Fibroblast of lung (primary cell): ENCODE data around the gene CFAP57. TPM values are rescaled to one million over a fixed set of nuclear protein-coding genes. Genes with fewer than 3 reads are reported as not detected.

Experiments
- DNase-seq, 2 donors: peaks; one replicate each; pipeline versions ENCODE4 v3.0.0 to v3.0.0-alpha.2; 2010; ENCODE audit warnings: low read depth in 2 of 2
- H2AFZ ChIP-seq: 2 replicates; pipeline ENCODE4 v1.5.1; 2012; ENCODE audit warnings: low read length, control low read depth, inconsistent platforms
- H3K27ac ChIP-seq: 2 replicates; pipeline ENCODE4 v1.5.1; 2011; ENCODE audit warnings: low read length, control low read depth; ENCODE audit not compliant: insufficient read depth
- H3K27me3 ChIP-seq: 2 replicates; pipeline ENCODE4 v1.5.1; 2011; ENCODE audit warnings: mild to moderate bottlenecking, low read length; ENCODE audit not compliant: control insufficient read depth, insufficient read depth
- H3K36me3 ChIP-seq: 2 replicates; pipeline ENCODE4 v1.5.1; 2011; ENCODE audit warnings: low read length; ENCODE audit not compliant: control insufficient read depth, insufficient read depth
- H3K4me1 ChIP-seq: 2 replicates; pipeline ENCODE4 v1.5.1; 2011; ENCODE audit warnings: low read length; ENCODE audit not compliant: control insufficient read depth, insufficient read depth; ENCODE audit errors: extremely low read depth
- H3K4me2 ChIP-seq: 2 replicates; pipeline ENCODE4 v1.5.1; 2011; ENCODE audit warnings: low read length, control low read depth; ENCODE audit not compliant: insufficient read depth; ENCODE audit errors: extremely low read depth
- H3K4me3 ChIP-seq, 4 experiments: fragments of 200-600 bp in 1 of 4; sonication (generic) in 1 of 4; replicated peaks in 1 of 4; 2 replicates each; pipeline ENCODE4 v1.5.1; 2011 to 2016; ENCODE audit warnings: low read length in 4 of 4, low read depth in 3 of 4, mild to moderate bottlenecking in 3 of 4, control low read depth in 2 of 4, inconsistent platforms in 1 of 4, mixed read lengths in 1 of 4; ENCODE audit not compliant: insufficient read depth in 1 of 4; ENCODE audit errors: control extremely low read depth in 1 of 4
- H3K79me2 ChIP-seq: 2 replicates; pipeline ENCODE4 v1.5.1; 2012; ENCODE audit warnings: mild to moderate bottlenecking, low read length, inconsistent platforms; ENCODE audit not compliant: control insufficient read depth, insufficient read depth
- H3K9ac ChIP-seq: 2 replicates; pipeline ENCODE4 v1.5.1; 2011; ENCODE audit warnings: mild to moderate bottlenecking, low read length, control low read depth; ENCODE audit not compliant: insufficient read depth
- H3K9me3 ChIP-seq: 2 replicates; pipeline ENCODE4 v1.5.1; 2012; ENCODE audit warnings: low read depth, low read length; ENCODE audit not compliant: control insufficient read depth, insufficient read depth
- H4K20me1 ChIP-seq: 2 replicates; pipeline ENCODE4 v1.5.1; 2011; ENCODE audit warnings: low read length; ENCODE audit not compliant: control insufficient read depth, insufficient read depth; ENCODE audit errors: extremely low read depth
- EZH2 ChIP-seq: IDR thresholded peaks from 2 replicates; pipeline ENCODE4 v1.5.1; 2012; ENCODE audit warnings: low read length, control low read depth, mild to moderate bottlenecking; ENCODE audit errors: missing control alignments
- polyA plus RNA-seq, 2 donors: library from polyadenylated mRNA; depleted of rRNA in 1 of 2; stranded (reverse) in 1 of 2; unstranded in 1 of 2; fragments of >200 nt; gene quantifications; 2 replicates each; pipeline ENCODE4 v1.2.1, GENCODE V29; 2011 to 2012; ENCODE audit warnings: missing spikeins in 1 of 2
- total RNA-seq: library from RNA; depleted of rRNA; stranded (reverse); fragments of >200 nt; gene quantifications from 2 replicates; pipeline ENCODE4 v1.2.1, GENCODE V29; 2014
- TF ChIP-seq, protein P1 (sequence below), 2 donors: IDR thresholded peaks in 1 of 2; conservative IDR thresholded peaks in 1 of 2; 1 replicate in 1 of 2; 2 replicates in 1 of 2; pipeline ENCODE4 v1.5.1; 2011 to 2012; ENCODE audit warnings: low read length in 2 of 2, control low read depth in 1 of 2, inconsistent platforms in 1 of 2, low read depth in 1 of 2, mild to moderate bottlenecking in 1 of 2

Gene CFAP57
- total and polyA plus RNA-seq, 2 donors (not counting 1 experiment from before 2014, with no cell fraction given) = 0.17 to 0.22 TPM

DNA sequence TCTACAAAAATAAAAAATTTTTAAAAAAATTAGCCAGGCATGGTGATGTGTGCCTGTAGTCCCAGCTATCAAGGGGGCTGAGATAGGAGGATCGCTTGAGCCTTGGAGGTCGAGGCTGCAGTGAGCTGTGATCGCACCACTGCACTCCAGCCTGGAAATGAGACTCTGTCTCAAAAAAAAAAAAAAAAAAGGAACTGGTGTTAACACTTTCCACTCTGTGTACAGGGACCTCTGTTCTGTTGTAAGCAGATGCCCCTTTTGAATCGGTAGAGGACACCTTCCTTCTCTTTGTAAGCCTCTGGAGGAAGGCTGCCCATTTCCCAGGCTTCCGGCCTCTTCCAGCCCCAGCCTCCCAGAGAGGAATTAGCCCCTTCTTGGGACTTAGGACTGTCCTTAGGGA, 120.5 kb downstream of the CFAP57 start:
- no peak for TF ChIP-seq EZH2
- TF ChIP-seq, protein P1, sequence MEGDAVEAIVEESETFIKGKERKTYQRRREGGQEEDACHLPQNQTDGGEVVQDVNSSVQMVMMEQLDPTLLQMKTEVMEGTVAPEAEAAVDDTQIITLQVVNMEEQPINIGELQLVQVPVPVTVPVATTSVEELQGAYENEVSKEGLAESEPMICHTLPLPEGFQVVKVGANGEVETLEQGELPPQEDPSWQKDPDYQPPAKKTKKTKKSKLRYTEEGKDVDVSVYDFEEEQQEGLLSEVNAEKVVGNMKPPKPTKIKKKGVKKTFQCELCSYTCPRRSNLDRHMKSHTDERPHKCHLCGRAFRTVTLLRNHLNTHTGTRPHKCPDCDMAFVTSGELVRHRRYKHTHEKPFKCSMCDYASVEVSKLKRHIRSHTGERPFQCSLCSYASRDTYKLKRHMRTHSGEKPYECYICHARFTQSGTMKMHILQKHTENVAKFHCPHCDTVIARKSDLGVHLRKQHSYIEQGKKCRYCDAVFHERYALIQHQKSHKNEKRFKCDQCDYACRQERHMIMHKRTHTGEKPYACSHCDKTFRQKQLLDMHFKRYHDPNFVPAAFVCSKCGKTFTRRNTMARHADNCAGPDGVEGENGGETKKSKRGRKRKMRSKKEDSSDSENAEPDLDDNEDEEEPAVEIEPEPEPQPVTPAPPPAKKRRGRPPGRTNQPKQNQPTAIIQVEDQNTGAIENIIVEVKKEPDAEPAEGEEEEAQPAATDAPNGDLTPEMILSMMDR (conservative IDR thresholded peaks at IDR 0.05 in 1 of 2, IDR thresholded peaks at IDR 0.05 in 1 of 2; ENCODE audit: low read depth in 1 of 2, low read length in 2 of 2) = no peak
- Histone ChIP-seq H3K4me3 (no peak overlapping the region), H3K27ac (no peak overlapping the region), H3K79me2 (no peaks in the 10 kb centered on the region), H3K9me3 (no peaks in the 10 kb centered on the region), H4K20me1 (no peaks in the 10 kb centered on the region), H3K27me3 (peaks cover 7% of the 10 kb centered on the region), H3K36me3 (no peaks in the 10 kb centered on the region), H3K4me2 (no peak overlapping the region), H3K4me1 (no peaks in the 10 kb centered on the region), H3K9ac (no peak overlapping the region), H2AFZ (no peak overlapping the region)
- no peak for DNase-seq

DNA sequence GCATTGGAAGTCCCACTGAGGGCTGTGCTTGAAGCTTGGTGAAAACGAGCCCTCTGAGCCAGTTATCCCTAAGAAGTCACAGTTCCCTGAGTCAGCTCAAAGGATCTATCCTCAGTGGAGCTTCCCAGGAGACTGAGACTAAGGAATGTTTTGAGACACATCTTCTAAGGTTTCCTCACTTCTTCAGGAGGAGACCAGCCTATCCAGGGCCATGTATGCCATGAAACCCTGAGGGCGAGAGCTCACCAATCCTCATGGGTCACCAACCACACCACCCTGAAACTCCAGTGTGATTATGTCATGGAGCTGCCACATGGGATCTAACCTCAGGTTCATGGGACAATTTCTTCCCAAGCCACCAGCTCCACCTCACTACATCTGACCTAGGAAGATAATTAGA, 121.0 kb downstream of the CFAP57 start:
- Histone ChIP-seq H3K27ac (no peak overlapping the region), H2AFZ (no peak overlapping the region), H3K9ac (no peak overlapping the region), H3K4me1 (no peaks in the 10 kb centered on the region), H3K27me3 (peaks cover 2% of the 10 kb centered on the region), H3K9me3 (no peaks in the 10 kb centered on the region), H4K20me1 (no peaks in the 10 kb centered on the region), H3K4me2 (no peak overlapping the region), H3K36me3 (no peaks in the 10 kb centered on the region), H3K4me3 (no peak overlapping the region), H3K79me2 (no peaks in the 10 kb centered on the region)
- TF ChIP-seq, protein P1 (conservative IDR thresholded peaks at IDR 0.05 in 1 of 2, IDR thresholded peaks at IDR 0.05 in 1 of 2; ENCODE audit: low read depth in 1 of 2, low read length in 2 of 2) = no peak
- TF ChIP-seq EZH2 = no peak
- DNase-seq = no peak

DNA sequence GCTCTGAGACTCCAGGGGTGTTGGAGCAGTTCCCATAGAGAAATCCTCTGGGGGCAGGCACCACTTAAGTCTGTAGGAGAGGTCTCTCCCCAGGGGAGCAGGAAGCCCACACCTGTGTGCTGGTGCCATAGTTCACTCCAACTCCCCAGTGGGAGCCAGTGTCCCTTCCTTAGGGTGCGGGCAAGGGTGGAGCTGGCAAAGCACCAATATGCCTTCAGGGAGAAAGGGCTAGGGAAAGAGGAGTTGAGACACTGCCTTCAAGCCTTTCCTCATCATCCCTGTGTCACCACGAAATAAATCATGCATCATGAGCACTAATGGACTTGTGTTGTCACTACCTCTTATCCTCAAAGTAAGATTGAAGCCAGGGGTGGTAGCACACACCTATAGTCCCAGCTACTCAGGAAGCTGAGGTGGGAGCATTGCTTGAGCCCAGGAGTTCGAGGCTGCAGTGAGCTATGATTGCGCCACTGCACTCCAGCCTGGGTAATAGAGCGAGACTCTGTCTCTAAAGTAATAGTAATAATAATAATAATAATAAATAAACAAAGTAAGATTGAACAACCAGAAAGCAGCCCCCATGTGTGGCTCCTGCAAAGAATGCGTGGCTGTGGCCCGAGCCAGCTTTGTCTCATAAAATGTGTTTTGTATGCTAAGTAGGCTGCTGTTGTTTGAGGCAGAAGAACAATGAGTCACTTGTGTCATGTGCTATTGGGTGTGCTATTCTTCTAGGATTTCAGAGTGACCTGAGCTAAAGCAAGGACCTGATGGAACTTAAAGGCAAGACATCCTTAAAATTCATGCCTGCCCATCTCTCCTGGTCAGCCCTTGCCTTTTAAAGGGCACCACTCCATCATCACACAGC, 122.0 kb downstream of the CFAP57 start:
- Histone ChIP-seq H3K9ac (no peak overlapping the region), H3K27me3 (no peaks in the 10 kb centered on the region), H2AFZ (no peak overlapping the region), H3K9me3 (no peaks in the 10 kb centered on the region), H3K4me2 (no peak overlapping the region), H3K4me3 (no peak overlapping the region), H3K27ac (no peak overlapping the region), H3K36me3 (no peaks in the 10 kb centered on the region), H3K4me1 (no peaks in the 10 kb centered on the region), H4K20me1 (no peaks in the 10 kb centered on the region), H3K79me2 (no peaks in the 10 kb centered on the region)
- DNase-seq = peak; percentile 53 to 78
- TF ChIP-seq, protein P1 (conservative IDR thresholded peaks at IDR 0.05 in 1 of 2, IDR thresholded peaks at IDR 0.05 in 1 of 2; ENCODE audit: low read depth in 1 of 2, low read length in 2 of 2) = no peak
- TF ChIP-seq EZH2 = no peak
